Measurements from ENCODE around the gene GAREM1.

GRCh38 chr18:32389191-32389590, 81.5 kb downstream of the GAREM1 start:
- no peak for TF ChIP-seq CEBPB (tag; IDR thresholded peaks at IDR 0.05)
- no peak for TF ChIP-seq POLR2A (conservative IDR thresholded peaks at IDR 0.05)
- TF ChIP-seq ZNF253 (CRISPR knock-in tag; conservative IDR thresholded peaks at IDR 0.05) = no peak
- no peak for TF ChIP-seq PRDM10 (IDR thresholded peaks at IDR 0.05; ENCODE audit: partially characterized antibody)
- TF ChIP-seq NONO (IDR thresholded peaks at IDR 0.05; ENCODE audit: low read depth in 2 of 2, low read length in 1 of 2) = no peak
